IgD-negative memory B cell (primary cell): ENCODE results near the gene RRM2. TPM values are rescaled to one million over a fixed set of nuclear protein-coding genes. Genes with fewer than 3 reads are reported as not detected.
A peak's percentile ranks its signal among the peaks of the same experiment; 100 is the strongest.
"Not testable (repeated sequence)": the region's sequence is repeated elsewhere in the genome, so short reads cannot be mapped to it uniquely, and the experiment has no call there.

ENCODE experiments used
- H3K27ac Mint-ChIP-seq, 3 donors: one replicate each; pipeline ENCODE4 v1.8.0; 2020 to 2022; ENCODE audit warnings: mild to moderate bottlenecking in 3 of 3, mixed read lengths in 3 of 3, moderate library complexity in 1 of 3
- H3K27me3 Mint-ChIP-seq: one replicate; pipeline ENCODE4 v1.8.0; 2021; ENCODE audit warnings: mixed read lengths
- H3K36me3 Mint-ChIP-seq: one replicate; pipeline ENCODE4 v1.8.0; 2020; ENCODE audit warnings: mild to moderate bottlenecking, mixed read lengths
- H3K4me1 Mint-ChIP-seq, 3 donors: one replicate each; pipeline ENCODE4 v1.8.0; 2020 to 2022; ENCODE audit warnings: mixed read lengths in 3 of 3, mild to moderate bottlenecking in 1 of 3
- H3K4me3 Mint-ChIP-seq, 4 donors: one replicate each; pipeline ENCODE4 v1.8.0; 2020 to 2022; ENCODE audit warnings: mild to moderate bottlenecking in 4 of 4, mixed read lengths in 4 of 4, moderate library complexity in 3 of 4
- H3K9me3 Mint-ChIP-seq, 3 donors: one replicate each; pipeline ENCODE4 v1.8.0; 2020 to 2021; ENCODE audit warnings: mixed read lengths in 3 of 3, mild to moderate bottlenecking in 1 of 3
- polyA plus RNA-seq: library from polyadenylated mRNA; unstranded; fragments of 300-500 nt; fragmentation: Illumina TruSeq; gene quantifications from one replicate; pipeline ENCODE4 v1.2.3, GENCODE V29; 2021

RRM2 gene
- polyA plus RNA-seq, 1 donor from 2014 or later: 1.0 TPM

- Mint-ChIP-seq H3K4me1 (peaks cover 9 to 15% (median 14%) of the 10 kb centered on the region in 3 donors), H3K9me3 (no peaks in the 10 kb centered on the region), H3K27ac (peak overlapping the region in 2 of 3 donors; percentile 27 to 29), H3K36me3 (no peaks in the 10 kb centered on the region), H3K27me3 (peaks cover 50% of the 10 kb centered on the region), H3K4me3 (peak overlapping the region in 2 of 4 donors; percentile 5 to 76)
Measured at GRCh38 chr2:10084223-10084865, 38.2 kb upstream of the RRM2 start.

DNA sequence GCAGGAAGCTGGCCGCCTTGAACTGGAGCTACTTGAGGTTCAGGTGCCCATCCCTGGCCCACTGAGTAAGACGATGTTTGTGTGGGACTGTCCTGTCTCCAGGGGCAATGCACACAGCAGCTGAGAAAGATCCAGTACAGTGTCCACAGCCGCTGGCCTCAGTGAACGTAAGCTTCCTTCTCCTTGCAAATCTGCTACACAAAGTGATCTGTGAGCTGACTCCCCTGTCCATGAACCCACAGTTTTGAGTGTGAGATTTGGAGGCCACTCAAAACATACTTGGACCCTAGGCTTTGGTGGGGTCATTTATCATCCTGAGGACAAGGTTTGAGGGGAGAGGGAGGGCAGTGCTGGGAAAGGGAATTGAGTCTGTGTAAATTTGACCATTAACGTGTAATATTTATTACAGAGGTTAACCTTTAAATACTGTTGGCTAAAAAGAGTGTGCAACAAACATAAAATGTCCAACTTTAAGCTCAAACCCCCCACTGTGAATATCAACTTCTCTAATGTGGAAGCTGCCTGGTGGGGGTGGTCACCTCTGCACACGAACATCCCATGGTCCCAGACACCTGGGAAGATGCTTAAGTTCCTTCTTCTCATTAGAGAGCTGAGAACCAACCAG lies 37.4 kb upstream of the RRM2 start:
- no peaks in the 10 kb centered on the region for H3K9me3 Mint-ChIP-seq
- no peak overlapping the region for H3K4me3 Mint-ChIP-seq
- H3K27me3 Mint-ChIP-seq: peaks cover 51% of the 10 kb centered on the region
- peaks cover 9 to 20% (median 19%) of the 10 kb centered on the region in 3 donors for H3K4me1 Mint-ChIP-seq
- no peak overlapping the region for H3K27ac Mint-ChIP-seq
- H3K36me3 Mint-ChIP-seq: no peaks in the 10 kb centered on the region

DNA sequence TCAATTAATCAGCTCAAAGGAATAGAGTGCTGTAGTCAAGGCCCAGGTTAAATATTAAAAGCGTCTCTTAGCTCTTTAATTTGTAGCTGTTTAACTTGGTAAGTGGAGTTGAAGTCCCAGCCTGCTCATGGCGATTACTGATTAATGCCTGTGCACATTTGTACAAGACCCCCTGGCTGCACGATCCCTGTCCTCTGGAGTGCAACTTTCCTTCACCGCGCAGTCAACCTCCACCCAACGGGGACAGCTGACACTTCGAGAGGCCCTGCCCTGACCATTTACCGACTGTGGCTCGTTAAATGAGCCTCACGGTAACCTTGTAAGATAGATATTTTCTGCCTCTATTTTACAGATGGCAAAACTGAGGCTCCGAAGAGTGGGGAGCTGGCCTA lies 36.9 kb upstream of the RRM2 start:
- no peak overlapping the region for H3K27ac Mint-ChIP-seq
- no peak overlapping the region for H3K4me3 Mint-ChIP-seq
- peaks cover 50% of the 10 kb centered on the region for H3K27me3 Mint-ChIP-seq
- peaks cover 9 to 21% (median 20%) of the 10 kb centered on the region in 3 donors for H3K4me1 Mint-ChIP-seq
- H3K9me3 Mint-ChIP-seq: no peaks in the 10 kb centered on the region
- H3K36me3 Mint-ChIP-seq: no peaks in the 10 kb centered on the region

GRCh38 chr2:10086950-10087349 lies 35.6 kb upstream of the RRM2 start:
- peaks cover 0 to 2% (median under 1%) of the 10 kb centered on the region in 3 donors for H3K9me3 Mint-ChIP-seq
- H3K4me1 Mint-ChIP-seq: peaks cover 9 to 15% (median 15%) of the 10 kb centered on the region in 3 donors
- peaks cover 45% of the 10 kb centered on the region for H3K27me3 Mint-ChIP-seq
- H3K36me3 Mint-ChIP-seq: no peaks in the 10 kb centered on the region
- no peak overlapping the region for H3K27ac Mint-ChIP-seq
- no peak overlapping the region for H3K4me3 Mint-ChIP-seq

- Mint-ChIP-seq H3K4me3 (no peak overlapping the region), H3K27me3 (peaks cover 43% of the 10 kb centered on the region), H3K36me3 (no peaks in the 10 kb centered on the region), H3K4me1 (peaks cover 9 to 15% (median 15%) of the 10 kb centered on the region in 3 donors), H3K9me3 (peaks cover 0 to 2% (median 2%) of the 10 kb centered on the region in 3 donors), H3K27ac (no peak overlapping the region)
Measured at GRCh38 chr2:10087360-10087759, 35.2 kb upstream of the RRM2 start.

GRCh38 chr2:10089565-10090190 lies 32.9 kb upstream of the RRM2 start:
- H3K27me3 Mint-ChIP-seq: peaks cover 32% of the 10 kb centered on the region
- H3K4me3 Mint-ChIP-seq: peak overlapping the region in 1 of 4 donors; percentile 44
- no peaks in the 10 kb centered on the region for H3K36me3 Mint-ChIP-seq
- peaks cover 3 to 7% (median 6%) of the 10 kb centered on the region in 3 donors for H3K4me1 Mint-ChIP-seq
- peaks cover 0 to 2% (median 2%) of the 10 kb centered on the region in 3 donors for H3K9me3 Mint-ChIP-seq
- H3K27ac Mint-ChIP-seq: peak overlapping the region in 1 of 3 donors; percentile 16

- H3K4me3 Mint-ChIP-seq: peak overlapping the region; percentile 75 to 93 (median 86)
- H3K36me3 Mint-ChIP-seq: no peaks in the 10 kb centered on the region
- H3K27me3 Mint-ChIP-seq: peaks cover 30% of the 10 kb centered on the region
- no peak overlapping the region for H3K27ac Mint-ChIP-seq
- H3K4me1 Mint-ChIP-seq: peaks cover 3 to 7% (median 6%) of the 10 kb centered on the region in 3 donors
- peaks cover 0 to 2% (median 2%) of the 10 kb centered on the region in 3 donors for H3K9me3 Mint-ChIP-seq
Measured at GRCh38 chr2:10091182-10091888, 31.2 kb upstream of the RRM2 start.

DNA sequence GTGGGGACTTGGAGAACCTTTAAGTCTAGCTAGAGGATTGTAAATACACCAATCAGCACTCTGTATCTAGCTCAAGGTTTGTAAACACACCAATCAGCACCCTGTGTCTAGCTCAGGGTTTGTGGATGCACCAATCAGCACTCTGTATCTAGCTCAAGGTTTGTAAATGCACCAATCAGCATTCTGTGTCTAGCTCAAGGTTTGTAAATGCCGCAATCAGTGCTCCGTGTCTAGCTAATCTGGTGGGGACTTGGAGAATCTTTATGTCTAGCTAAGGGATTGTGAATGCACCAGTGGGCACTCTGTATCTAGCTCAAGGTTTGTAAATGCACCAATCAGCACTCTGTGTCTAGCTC lies 30.7 kb upstream of the RRM2 start:
- H3K36me3 Mint-ChIP-seq, H3K4me1 Mint-ChIP-seq, H3K27ac Mint-ChIP-seq, H3K9me3 Mint-ChIP-seq: not testable (repeated sequence)
- H3K27me3 Mint-ChIP-seq: peaks cover 28% of the 10 kb centered on the region
- peak overlapping the region; percentile 63 to 92 (median 70) for H3K4me3 Mint-ChIP-seq

- Mint-ChIP-seq H3K4me3 (peak overlapping the region in 1 of 4 donors; percentile 28), H3K9me3 (peaks cover 0 to 2% (median 2%) of the 10 kb centered on the region in 3 donors), H3K36me3 (no peaks in the 10 kb centered on the region), H3K4me1 (peaks cover 3 to 7% (median 6%) of the 10 kb centered on the region in 3 donors), H3K27me3 (peaks cover 27% of the 10 kb centered on the region), H3K27ac (no peak overlapping the region)
Measured at GRCh38 chr2:10094271-10094814, 28.2 kb upstream of the RRM2 start.

DNA sequence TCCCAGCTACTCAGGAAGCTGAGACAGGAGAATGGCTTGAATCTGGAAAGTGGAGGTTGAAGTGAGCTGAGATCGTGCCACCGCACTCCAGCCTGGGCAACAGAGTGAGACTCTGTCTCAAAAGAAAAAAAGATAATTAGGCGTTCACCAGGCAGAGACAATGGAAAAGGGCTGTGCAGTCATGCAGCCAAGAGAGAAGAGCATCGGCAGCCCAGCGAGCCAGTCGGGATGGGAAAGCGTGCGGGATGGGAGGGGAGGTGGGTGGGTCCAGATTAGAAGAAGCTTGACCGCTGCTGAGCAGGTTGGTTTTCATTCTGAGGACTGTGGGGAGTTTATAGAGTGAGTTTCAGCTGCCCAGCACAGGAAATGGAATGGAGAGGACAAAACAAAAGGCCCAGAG lies 27.4 kb upstream of the RRM2 start:
- peaks cover 0 to 2% (median 2%) of the 10 kb centered on the region in 3 donors for H3K9me3 Mint-ChIP-seq
- peaks cover under 1 to 3% (median 3%) of the 10 kb centered on the region in 3 donors for H3K4me1 Mint-ChIP-seq
- no peaks in the 10 kb centered on the region for H3K36me3 Mint-ChIP-seq
- peaks cover 28% of the 10 kb centered on the region for H3K27me3 Mint-ChIP-seq
- no peak overlapping the region for H3K4me3 Mint-ChIP-seq
- H3K27ac Mint-ChIP-seq: no peak overlapping the region

DNA sequence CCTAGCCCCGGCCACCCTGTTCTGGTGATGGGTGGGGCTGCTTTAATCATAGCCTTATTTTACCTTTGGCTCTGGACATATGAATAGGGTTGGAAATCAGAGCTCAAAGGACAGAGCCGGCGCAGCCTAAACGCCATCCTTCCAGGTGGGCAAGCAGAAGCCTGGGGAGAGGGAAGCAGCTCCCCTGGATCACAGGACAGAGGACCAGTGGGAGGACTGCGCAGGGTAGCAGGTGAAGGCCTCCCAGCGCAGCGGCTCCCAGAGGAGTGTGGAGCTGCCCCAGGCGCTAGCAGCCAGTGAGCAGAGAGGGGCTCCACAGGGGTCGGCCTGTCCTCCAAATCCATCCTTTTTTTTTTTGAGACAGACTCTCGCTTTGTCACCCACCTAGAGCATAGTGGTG lies 25.9 kb upstream of the RRM2 start:
- H3K4me1 Mint-ChIP-seq: no peaks in the 10 kb centered on the region
- no peaks in the 10 kb centered on the region for H3K36me3 Mint-ChIP-seq
- H3K9me3 Mint-ChIP-seq: peaks cover 0 to 2% (median 0%) of the 10 kb centered on the region in 3 donors
- no peak overlapping the region for H3K4me3 Mint-ChIP-seq
- no peak overlapping the region for H3K27ac Mint-ChIP-seq
- H3K27me3 Mint-ChIP-seq: peaks cover 25% of the 10 kb centered on the region

DNA sequence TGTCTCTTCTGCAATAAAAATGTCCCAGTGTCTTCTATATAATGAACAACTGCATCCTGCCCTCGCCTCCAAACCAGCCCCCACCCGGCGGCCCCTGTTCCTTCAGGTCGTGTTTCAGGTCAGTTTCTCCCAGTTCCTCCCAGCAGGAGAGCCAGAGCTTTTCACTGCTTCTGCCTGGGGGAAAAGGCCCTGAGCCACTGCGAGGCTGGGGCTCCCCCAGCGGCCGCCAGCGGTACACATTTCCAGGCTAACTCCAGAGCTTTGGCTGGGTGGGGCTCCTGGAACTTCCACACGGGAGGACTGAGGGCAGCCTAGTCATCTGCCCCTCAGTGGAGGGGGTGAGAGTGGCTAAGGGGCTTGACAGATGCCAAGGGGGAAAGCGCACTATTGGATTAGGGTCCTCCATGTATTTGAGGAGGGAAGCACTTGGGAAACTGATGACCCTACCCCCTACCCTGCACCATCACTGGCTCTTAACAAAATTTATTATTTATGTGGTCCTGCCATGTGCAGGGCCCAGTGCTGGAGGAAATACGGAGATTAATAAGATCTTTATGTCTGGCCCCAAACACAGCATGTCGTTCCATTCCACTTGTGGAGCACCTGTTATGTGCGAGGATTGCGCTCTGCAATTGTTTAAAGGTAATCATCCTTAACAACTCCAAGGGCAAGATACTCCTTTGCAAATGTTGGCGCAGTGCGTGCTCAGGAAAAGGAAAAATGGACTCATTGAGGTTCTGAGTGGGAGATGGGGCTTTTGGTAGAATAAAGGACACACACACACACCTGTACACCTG lies 25.0 kb upstream of the RRM2 start:
- no peak overlapping the region for H3K4me3 Mint-ChIP-seq

DNA sequence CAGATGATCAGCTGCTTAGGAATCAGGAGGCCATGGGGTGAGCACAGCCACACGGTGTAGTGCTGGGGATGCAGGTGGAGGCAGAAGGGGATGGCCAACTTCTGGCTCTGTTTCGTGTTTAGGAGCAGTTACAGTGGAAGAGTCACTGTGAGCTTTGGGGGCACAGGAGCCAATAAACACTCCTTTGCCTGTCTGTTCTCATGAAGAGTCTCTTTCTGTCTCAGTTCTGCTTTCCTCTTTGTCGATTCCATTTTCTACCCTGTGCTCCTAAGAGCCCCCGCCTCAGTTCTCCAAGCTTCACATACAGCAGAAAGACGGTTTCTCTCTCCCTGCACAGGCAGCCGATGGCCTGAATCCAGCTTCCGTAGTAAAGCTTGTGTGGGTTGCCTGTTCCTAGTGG lies 21.0 kb upstream of the RRM2 start:
- peaks cover 2% of the 10 kb centered on the region for H3K36me3 Mint-ChIP-seq
- peaks cover 0 to 3% (median 0%) of the 10 kb centered on the region in 3 donors for H3K9me3 Mint-ChIP-seq
- H3K27ac Mint-ChIP-seq: peak overlapping the region in 1 of 3 donors; percentile 17
- peaks cover 10% of the 10 kb centered on the region for H3K27me3 Mint-ChIP-seq
- peaks cover 0 to 2% (median 0%) of the 10 kb centered on the region in 3 donors for H3K4me1 Mint-ChIP-seq
- no peak overlapping the region for H3K4me3 Mint-ChIP-seq

More for the DNA sequence above, 25.0 kb upstream of the RRM2 start:
- Mint-ChIP-seq H3K27me3 (peaks cover 21% of the 10 kb centered on the region), H3K27ac (peak overlapping the region in 1 of 3 donors; percentile 48), H3K36me3 (no peaks in the 10 kb centered on the region), H3K4me1 (no peaks in the 10 kb centered on the region), H3K9me3 (no peaks in the 10 kb centered on the region)

GRCh38 chr2:10103179-10103578 lies 19.4 kb upstream of the RRM2 start:
- peaks cover 0 to 2% (median 0%) of the 10 kb centered on the region in 3 donors for H3K4me1 Mint-ChIP-seq
- peaks cover 5 to 8% (median 6%) of the 10 kb centered on the region in 3 donors for H3K9me3 Mint-ChIP-seq
- no peak overlapping the region for H3K27ac Mint-ChIP-seq
- H3K4me3 Mint-ChIP-seq: no peak overlapping the region
- H3K36me3 Mint-ChIP-seq: peaks cover 2% of the 10 kb centered on the region
- peaks cover 10% of the 10 kb centered on the region for H3K27me3 Mint-ChIP-seq
